NCI-H446 treated with DMSO at 0.1 percent for 48 hours (cell line): Measurements from ENCODE around the gene AFDN.

Experiments used
- DNase-seq: peaks from one replicate; lab custom pipeline; 2025; lab: John Stamatoyannopoulos, UW

Gene AFDN

GRCh38 chr6:167826896-167827582, at the start of gene AFDN:
Gene AFDN, plus strand, starts transcription at chr6:167826911. Its CDS starts 222 bp downstream, at chr6:167827133.
- DNase-seq, result no peak

- no peak for DNase-seq
These were observed 48.1 kb upstream of the AFDN start for GRCh38 chr6:167778497-167779128.

GRCh38 chr6:167779129-167779992, 47.4 kb upstream of the AFDN start:
- DNase-seq, result no peak

- DNase-seq, result no peak
These were observed 46.6 kb upstream of the AFDN start for GRCh38 chr6:167779993-167780655.

GRCh38 chr6:167781066-167781767, 45.5 kb upstream of the AFDN start:
- no peak for DNase-seq

- DNase-seq, result no peak
These were observed 44.8 kb upstream of the AFDN start for GRCh38 chr6:167781868-167782267.

- DNase-seq, result no peak
These were observed 43.8 kb upstream of the AFDN start for GRCh38 chr6:167782698-167783517.

GRCh38 chr6:167786853-167787675, 39.6 kb upstream of the AFDN start:
- no peak for DNase-seq

- DNase-seq, result no peak
These were observed 38.7 kb upstream of the AFDN start for GRCh38 chr6:167787896-167788562.

GRCh38 chr6:167788563-167788903, 38.2 kb upstream of the AFDN start:
- DNase-seq, result no peak

- no peak for DNase-seq
These were observed 37.4 kb upstream of the AFDN start for GRCh38 chr6:167789358-167789757.

- no peak for DNase-seq
These were observed 35.5 kb upstream of the AFDN start for GRCh38 chr6:167791091-167791779.

- no peak for DNase-seq
These were observed 34.8 kb upstream of the AFDN start for GRCh38 chr6:167791780-167792478.

GRCh38 chr6:167793421-167793820, 33.3 kb upstream of the AFDN start:
- DNase-seq, result no peak

- no peak for DNase-seq
These were observed 32.3 kb upstream of the AFDN start for GRCh38 chr6:167794161-167795157.

GRCh38 chr6:167795321-167795811, 31.3 kb upstream of the AFDN start:
- no peak for DNase-seq

GRCh38 chr6:167795874-167796191, 30.9 kb upstream of the AFDN start:
- no peak for DNase-seq
